Lower lobe of right lung (tissue), 2 donors: ENCODE measurements around the gene YES1. TPM values are rescaled to one million over a fixed set of nuclear protein-coding genes. Genes with fewer than 3 reads are reported as not detected.

Experiments used
- ATAC-seq, 2 donors: fragments of 200-7000 bp; cut with Tn5 transposase; one replicate each; pipeline ENCODE4 v1.9.1; 2020 to 2022; ENCODE audit warnings: mild to moderate bottlenecking in 2 of 2, moderate library complexity in 2 of 2
- DNase-seq: peaks from one replicate; pipeline ENCODE4 v3.0.0-alpha.2; 2020
- H3K27ac ChIP-seq: fragments of 200-600 bp; one replicate; pipeline ENCODE4 v1.8.0; 2022
- H3K27me3 ChIP-seq: fragments of 200-600 bp; one replicate; pipeline ENCODE4 v1.8.0; 2022; ENCODE audit warnings: low read depth
- H3K36me3 ChIP-seq: fragments of 200-600 bp; one replicate; pipeline ENCODE4 v1.8.0; 2022; ENCODE audit warnings: mild to moderate bottlenecking
- H3K4me1 ChIP-seq: fragments of 200-600 bp; one replicate; pipeline ENCODE4 v1.8.0; 2022
- H3K4me3 ChIP-seq: fragments of 200-600 bp; one replicate; pipeline ENCODE4 v1.8.0; 2022; ENCODE audit warnings: mild to moderate bottlenecking
- H3K9me3 ChIP-seq: fragments of 200-600 bp; one replicate; pipeline ENCODE4 v1.8.0; 2022
- CTCF ChIP-seq: fragments of 200-600 bp; IDR thresholded peaks from one replicate; pipeline ENCODE4 v1.8.0; 2022; ENCODE audit warnings: antibody characterized with exemption, mild to moderate bottlenecking
- intact Hi-C: fragments of 100-400 bp; cut with DNase I; formaldehyde crosslinking; loops from one replicate; pipeline ENCODE4 v1.11.0; 2022
- total RNA-seq: library from RNA; stranded (reverse); fragmentation: NEBNext Ultra II Directional; extraction: Animal tissue kit (Norgen Biotek cat#: 25700); gene quantifications from one replicate; pipeline ENCODE4 v1.2.1, GENCODE V29; 2021
- donor health status: DM: no; HTN: yes; CAD: no; lungs with severe emphysema.

YES1 gene
- total RNA-seq, 1 donor from 2014 or later: 42.0 TPM

DNA sequence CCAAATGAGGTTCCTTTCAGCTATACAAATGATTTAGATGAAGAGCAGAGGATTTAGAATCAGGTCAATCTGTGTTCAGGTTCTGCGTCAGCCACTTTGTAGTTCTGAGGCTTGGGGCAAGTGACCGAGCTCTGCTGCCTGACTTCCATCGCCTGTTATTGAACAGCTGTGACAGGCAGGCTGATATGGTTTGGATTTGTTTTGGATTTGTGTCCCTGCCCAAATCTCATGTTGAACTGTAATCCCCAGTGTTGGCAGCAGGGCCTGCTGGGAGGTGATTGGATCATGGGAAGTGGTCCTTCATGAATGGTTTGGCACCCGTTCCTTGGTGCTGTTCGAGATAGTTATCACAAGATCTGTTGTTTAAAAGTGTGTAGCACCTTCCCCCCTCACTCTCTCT, 136.0 kb downstream of the YES1 start:
- H3K4me1 ChIP-seq: no peaks in the 10 kb centered on the region
- DNase-seq (no peak), ATAC-seq (no peak)
- no peak overlapping the region for H3K4me3 ChIP-seq
- H3K36me3 ChIP-seq: peaks cover 85% of the 10 kb centered on the region
- TF ChIP-seq CTCF: no peak
- no peaks in the 10 kb centered on the region for H3K27me3 ChIP-seq
- intact Hi-C loops: no loop called here
- H3K27ac ChIP-seq: no peak overlapping the region
- H3K9me3 ChIP-seq: no peaks in the 10 kb centered on the region

DNA sequence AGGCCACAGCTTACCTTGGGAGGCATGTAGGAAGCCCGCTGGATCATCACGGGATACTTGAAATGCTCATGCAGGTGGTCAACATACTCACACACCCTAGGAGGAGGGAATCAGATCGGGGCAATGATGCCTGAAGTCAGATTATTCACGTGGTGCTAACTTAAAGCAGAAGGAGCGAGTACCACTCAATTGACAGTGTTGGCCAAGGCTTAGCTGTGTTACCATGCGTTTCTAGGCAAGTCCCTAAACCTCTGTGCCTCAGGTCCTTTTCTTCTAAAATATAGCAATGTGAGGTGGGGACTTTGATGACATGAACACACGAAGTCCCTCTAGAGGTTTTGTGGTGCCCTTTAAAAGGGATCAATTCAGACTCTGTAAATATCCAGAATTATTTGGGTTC, 136.7 kb downstream of the YES1 start:
- peaks cover 89% of the 10 kb centered on the region for H3K36me3 ChIP-seq

GRCh38 chr18:673769-674168, 138.3 kb downstream of the YES1 start:
- Histone ChIP-seq H3K9me3 (no peaks in the 10 kb centered on the region), H3K27me3 (no peaks in the 10 kb centered on the region), H3K4me3 (no peak overlapping the region), H3K36me3 (peaks cover 79% of the 10 kb centered on the region), H3K27ac (no peak overlapping the region), H3K4me1 (no peaks in the 10 kb centered on the region)
- ATAC-seq: no peak
- intact Hi-C loops: no loop called here
- TF ChIP-seq CTCF: no peak
- DNase-seq: no peak

More for the DNA sequence above, 136.7 kb downstream of the YES1 start:
- no peaks in the 10 kb centered on the region for H3K9me3 ChIP-seq
- ATAC-seq (no peak), DNase-seq (no peak)
- H3K4me1 ChIP-seq: no peaks in the 10 kb centered on the region
- H3K4me3 ChIP-seq: no peak overlapping the region
- no peak overlapping the region for H3K27ac ChIP-seq
- no peaks in the 10 kb centered on the region for H3K27me3 ChIP-seq
- intact Hi-C loops: no loop called here
- TF ChIP-seq CTCF: no peak

DNA sequence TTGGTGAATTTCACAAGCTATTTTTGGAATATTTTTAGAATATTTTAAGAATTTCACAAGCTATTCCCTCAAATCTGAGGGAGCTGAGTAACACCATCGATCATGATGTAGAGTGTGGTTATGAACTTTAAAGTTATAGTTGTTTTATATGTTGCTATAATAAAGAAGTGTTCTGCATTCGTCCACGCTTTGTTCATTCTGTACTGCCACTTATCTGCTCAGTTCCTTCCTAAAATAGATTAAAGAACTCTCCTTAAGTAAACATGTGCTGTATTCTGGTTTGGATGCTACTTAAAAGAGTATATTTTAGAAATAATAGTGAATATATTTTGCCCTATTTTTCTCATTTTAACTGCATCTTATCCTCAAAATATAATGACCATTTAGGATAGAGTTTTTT, 138.7 kb downstream of the YES1 start:
- no peak overlapping the region for H3K27ac ChIP-seq
- intact Hi-C loops: no loop called here
- H3K4me3 ChIP-seq: no peak overlapping the region
- no peak for TF ChIP-seq CTCF
- ATAC-seq (no peak), DNase-seq (no peak)
- no peaks in the 10 kb centered on the region for H3K27me3 ChIP-seq
- no peaks in the 10 kb centered on the region for H3K4me1 ChIP-seq
- peaks cover 75% of the 10 kb centered on the region for H3K36me3 ChIP-seq
- no peaks in the 10 kb centered on the region for H3K9me3 ChIP-seq

Other genes starting within 250 kb of the YES1 start
- gene CETN1, start 231.9 kb downstream of the YES1 start, total RNA-seq: not detected
- gene CLUL1, start 215.3 kb downstream of the YES1 start, total RNA-seq: 2.0 TPM
- 6.4 TPM for gene TYMS, start 154.6 kb downstream of the YES1 start, total RNA-seq
- gene ENOSF1, start 99.6 kb downstream of the YES1 start, total RNA-seq: 82.2 TPM
- 0.32 TPM for gene ADCYAP1, start 92.6 kb upstream of the YES1 start, total RNA-seq